Prostate gland (tissue), 2 donors: ENCODE data around the gene TSHZ2.

ENCODE experiments used
- POLR2A ChIP-seq: fragments of 450-650 bp; IDR thresholded peaks from one replicate; pipeline ENCODE4 v1.6.1; 2016; ENCODE audit warnings: antibody characterized with exemption, mild to moderate bottlenecking
- POLR2AphosphoS5 ChIP-seq: sonication (generic); formaldehyde crosslinking; IDR thresholded peaks from one replicate; pipeline ENCODE4 v1.6.1; 2017; ENCODE audit warnings: antibody characterized with exemption
- TF ChIP-seq, protein P1 (sequence below), 4 experiments: fragments of 200-600 bp in 2 of 4; fragments of 450-650 bp in 2 of 4; sonication (generic) in 2 of 4; IDR thresholded peaks; 1 replicate in 3 of 4; 2 replicates in 1 of 4; pipeline ENCODE4 v1.5.1; 2016 to 2019; ENCODE audit warnings: antibody characterized with exemption in 4 of 4, mild to moderate bottlenecking in 2 of 4, moderate library complexity in 2 of 4

DNA sequence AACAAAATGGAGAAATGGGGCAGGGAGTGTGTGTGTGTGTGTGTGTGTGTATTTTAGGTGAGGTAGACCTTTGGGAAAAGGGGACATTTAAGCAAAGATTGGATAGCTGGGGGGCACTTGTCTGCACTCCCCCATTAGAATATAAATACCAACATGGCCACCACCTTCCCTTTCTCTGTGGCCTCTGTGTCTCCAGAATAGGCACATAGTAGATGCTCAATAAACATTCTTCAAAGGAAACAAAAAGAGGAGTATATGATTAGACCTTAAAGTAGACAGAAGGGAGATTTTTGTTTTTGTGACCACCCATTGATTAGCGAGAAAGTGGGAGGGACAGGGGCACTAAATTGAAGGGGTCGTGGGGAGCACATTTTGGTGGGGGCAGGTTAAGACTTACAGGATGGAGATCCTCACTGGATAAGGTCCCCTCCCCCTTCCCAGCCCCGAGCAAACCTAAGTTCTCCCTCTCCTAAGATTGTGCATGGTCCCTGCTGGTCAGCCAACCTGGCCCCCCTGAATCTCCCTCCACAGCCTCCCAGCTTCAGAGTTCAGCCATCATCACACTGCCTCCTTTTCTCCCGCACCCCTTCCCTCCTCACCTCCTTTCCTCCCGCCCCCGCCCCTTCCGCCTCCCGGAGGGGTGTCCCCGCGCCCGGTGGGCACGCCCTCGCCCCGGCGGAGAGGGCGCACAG, 514 bp upstream of the TSHZ2 start:
- TF ChIP-seq, protein P1, sequence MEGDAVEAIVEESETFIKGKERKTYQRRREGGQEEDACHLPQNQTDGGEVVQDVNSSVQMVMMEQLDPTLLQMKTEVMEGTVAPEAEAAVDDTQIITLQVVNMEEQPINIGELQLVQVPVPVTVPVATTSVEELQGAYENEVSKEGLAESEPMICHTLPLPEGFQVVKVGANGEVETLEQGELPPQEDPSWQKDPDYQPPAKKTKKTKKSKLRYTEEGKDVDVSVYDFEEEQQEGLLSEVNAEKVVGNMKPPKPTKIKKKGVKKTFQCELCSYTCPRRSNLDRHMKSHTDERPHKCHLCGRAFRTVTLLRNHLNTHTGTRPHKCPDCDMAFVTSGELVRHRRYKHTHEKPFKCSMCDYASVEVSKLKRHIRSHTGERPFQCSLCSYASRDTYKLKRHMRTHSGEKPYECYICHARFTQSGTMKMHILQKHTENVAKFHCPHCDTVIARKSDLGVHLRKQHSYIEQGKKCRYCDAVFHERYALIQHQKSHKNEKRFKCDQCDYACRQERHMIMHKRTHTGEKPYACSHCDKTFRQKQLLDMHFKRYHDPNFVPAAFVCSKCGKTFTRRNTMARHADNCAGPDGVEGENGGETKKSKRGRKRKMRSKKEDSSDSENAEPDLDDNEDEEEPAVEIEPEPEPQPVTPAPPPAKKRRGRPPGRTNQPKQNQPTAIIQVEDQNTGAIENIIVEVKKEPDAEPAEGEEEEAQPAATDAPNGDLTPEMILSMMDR (IDR thresholded peaks at IDR 0.05): no peak
- no peak for TF ChIP-seq POLR2AphosphoS5
- no peak for TF ChIP-seq POLR2A
